Progenitor cell of endocrine pancreas (in vitro differentiated cells): Measurements from ENCODE around the gene ATP8B3. TPM values are rescaled to one million over a fixed set of nuclear protein-coding genes. Genes with fewer than 3 reads are reported as not detected.

ENCODE experiments used
- DNase-seq: peaks from one replicate; pipeline ENCODE4 v3.0.0; 2021; ENCODE audit warnings: low spot score; ENCODE audit not compliant: unreplicated experiment
- H3K27ac Mint-ChIP-seq: 2 replicates; pipeline ENCODE4 v1.8.0; 2021; ENCODE audit warnings: mild to moderate bottlenecking, moderate library complexity, mixed read lengths
- H3K27me3 Mint-ChIP-seq: 2 replicates; pipeline ENCODE4 v1.8.0; 2021; ENCODE audit warnings: mixed read lengths
- H3K36me3 Mint-ChIP-seq: 2 replicates; pipeline ENCODE4 v1.8.0; 2022; ENCODE audit warnings: mixed read lengths; ENCODE audit not compliant: insufficient read depth
- H3K4me1 Mint-ChIP-seq: 2 replicates; pipeline ENCODE4 v1.8.0; 2021; ENCODE audit warnings: low read depth, mixed read lengths
- H3K4me3 Mint-ChIP-seq: 2 replicates; pipeline ENCODE4 v1.8.0; 2021; ENCODE audit warnings: low read depth, mild to moderate bottlenecking, moderate library complexity, mixed read lengths
- H3K9me3 Mint-ChIP-seq: 2 replicates; pipeline ENCODE4 v1.8.0; 2021; ENCODE audit warnings: low read depth, mixed read lengths
- total RNA-seq: library from RNA; stranded (reverse); gene quantifications from 2 replicates; pipeline ENCODE4 v1.2.1, GENCODE V29; 2021
- TF ChIP-seq, protein P1 (sequence below): fragments of 200-600 bp; sonication (generic); IDR thresholded peaks from one replicate; pipeline ENCODE4 v1.5.0; 2021; ENCODE audit warnings: antibody characterized with exemption, mild to moderate bottlenecking; ENCODE audit not compliant: unreplicated experiment

Gene ATP8B3
- total RNA-seq, 1 donor from 2014 or later = 4.1 TPM

DNA sequence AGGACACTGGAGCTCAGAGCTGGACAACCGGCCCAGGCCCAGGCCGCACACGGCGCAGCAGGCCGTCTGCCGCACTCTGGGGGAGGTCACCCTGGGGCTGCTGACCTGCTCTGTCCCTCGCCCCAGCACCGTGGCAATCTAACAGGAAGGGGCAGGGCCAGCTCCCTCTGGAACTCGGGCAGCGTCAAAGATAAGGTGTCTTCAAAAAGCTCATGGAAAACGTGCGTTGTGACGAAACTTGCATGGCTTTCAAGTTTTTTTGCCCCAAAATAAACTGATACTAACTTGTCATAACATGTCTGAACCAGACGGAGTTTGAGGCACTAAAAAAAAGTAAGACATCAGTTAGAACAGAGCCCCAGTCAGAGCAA lies 12.2 kb upstream of the ATP8B3 start:
- no peak overlapping the region for H3K27ac Mint-ChIP-seq
- H3K36me3 Mint-ChIP-seq = peaks cover 12% of the 10 kb centered on the region
- TF ChIP-seq, protein P1, sequence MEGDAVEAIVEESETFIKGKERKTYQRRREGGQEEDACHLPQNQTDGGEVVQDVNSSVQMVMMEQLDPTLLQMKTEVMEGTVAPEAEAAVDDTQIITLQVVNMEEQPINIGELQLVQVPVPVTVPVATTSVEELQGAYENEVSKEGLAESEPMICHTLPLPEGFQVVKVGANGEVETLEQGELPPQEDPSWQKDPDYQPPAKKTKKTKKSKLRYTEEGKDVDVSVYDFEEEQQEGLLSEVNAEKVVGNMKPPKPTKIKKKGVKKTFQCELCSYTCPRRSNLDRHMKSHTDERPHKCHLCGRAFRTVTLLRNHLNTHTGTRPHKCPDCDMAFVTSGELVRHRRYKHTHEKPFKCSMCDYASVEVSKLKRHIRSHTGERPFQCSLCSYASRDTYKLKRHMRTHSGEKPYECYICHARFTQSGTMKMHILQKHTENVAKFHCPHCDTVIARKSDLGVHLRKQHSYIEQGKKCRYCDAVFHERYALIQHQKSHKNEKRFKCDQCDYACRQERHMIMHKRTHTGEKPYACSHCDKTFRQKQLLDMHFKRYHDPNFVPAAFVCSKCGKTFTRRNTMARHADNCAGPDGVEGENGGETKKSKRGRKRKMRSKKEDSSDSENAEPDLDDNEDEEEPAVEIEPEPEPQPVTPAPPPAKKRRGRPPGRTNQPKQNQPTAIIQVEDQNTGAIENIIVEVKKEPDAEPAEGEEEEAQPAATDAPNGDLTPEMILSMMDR = no peak

DNA sequence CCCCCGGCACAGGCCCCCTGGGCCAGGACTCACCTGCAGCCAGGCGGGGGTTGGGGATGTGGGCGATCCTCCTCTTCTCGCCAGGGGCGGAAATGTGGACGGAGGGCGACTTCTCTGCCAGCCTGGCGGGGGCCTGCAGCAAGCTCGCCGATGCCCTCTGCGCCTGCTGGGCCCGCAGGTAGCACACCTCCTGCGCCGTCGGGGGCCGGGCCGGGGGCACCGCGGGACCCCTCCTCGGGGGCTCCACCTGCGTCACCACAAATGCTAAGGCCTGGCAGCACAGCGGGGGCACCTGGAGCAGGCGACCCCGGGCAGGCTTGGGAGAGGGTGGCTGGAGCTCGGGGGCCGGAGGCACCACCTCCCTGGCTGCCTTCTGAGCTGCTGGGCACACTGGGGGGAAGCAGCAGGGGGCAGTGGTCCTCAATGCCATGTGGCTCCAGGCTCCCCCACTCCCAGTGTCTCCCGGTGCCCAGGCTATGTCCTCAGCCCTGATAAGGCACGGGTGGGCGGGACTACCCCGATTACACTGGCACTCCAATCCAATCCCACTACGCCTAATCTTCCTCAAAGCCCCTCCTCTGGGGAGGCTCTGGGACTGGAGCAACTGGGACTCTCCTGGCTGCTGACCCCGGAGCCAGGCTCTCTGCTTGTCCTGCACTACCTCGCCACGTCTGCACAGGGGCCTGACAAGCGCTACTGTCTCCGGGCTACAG lies 11.6 kb upstream of the ATP8B3 start:
- Mint-ChIP-seq H3K36me3 (peaks cover 12% of the 10 kb centered on the region), H3K27ac (no peak overlapping the region), H3K4me1 (peaks cover 4% of the 10 kb centered on the region), H3K9me3 (no peaks in the 10 kb centered on the region), H3K4me3 (no peak overlapping the region), H3K27me3 (no peaks in the 10 kb centered on the region)
- no peak for DNase-seq
- TF ChIP-seq, protein P1 = no peak

More for the DNA sequence above, 12.2 kb upstream of the ATP8B3 start:
- Mint-ChIP-seq H3K27me3 (no peaks in the 10 kb centered on the region), H3K9me3 (no peaks in the 10 kb centered on the region), H3K4me3 (no peak overlapping the region), H3K4me1 (peaks cover 4% of the 10 kb centered on the region)
- DNase-seq = no peak

DNA sequence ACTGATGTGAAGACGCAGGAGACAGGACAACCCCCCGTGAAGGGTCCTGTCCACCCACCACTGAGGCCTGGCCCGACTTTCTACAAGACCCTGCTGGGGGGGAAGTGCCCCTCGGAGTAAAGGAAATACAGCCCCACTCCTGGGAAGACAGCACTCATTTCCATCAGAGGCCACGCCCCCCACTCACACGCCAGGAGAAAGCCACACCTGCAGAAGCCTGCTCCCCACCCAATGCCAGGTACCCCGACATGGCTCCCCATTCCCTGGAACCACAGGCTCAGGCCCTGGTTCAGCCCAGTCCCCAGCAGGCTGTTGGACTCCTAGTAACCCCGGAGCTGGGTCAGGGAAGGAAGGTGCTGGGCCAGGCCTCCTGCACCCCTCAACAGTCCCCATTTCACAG lies 10.9 kb upstream of the ATP8B3 start:
- Mint-ChIP-seq H3K27me3 (no peaks in the 10 kb centered on the region), H3K4me3 (no peak overlapping the region), H3K27ac (no peak overlapping the region), H3K36me3 (peaks cover 12% of the 10 kb centered on the region), H3K4me1 (peaks cover 4% of the 10 kb centered on the region), H3K9me3 (no peaks in the 10 kb centered on the region)
- TF ChIP-seq, protein P1 = no peak
- DNase-seq = no peak

- Mint-ChIP-seq H3K27ac (no peak overlapping the region), H3K4me3 (no peak overlapping the region), H3K9me3 (no peaks in the 10 kb centered on the region), H3K27me3 (no peaks in the 10 kb centered on the region), H3K4me1 (peaks cover 4% of the 10 kb centered on the region), H3K36me3 (peaks cover 12% of the 10 kb centered on the region)
- TF ChIP-seq, protein P1 = no peak
- DNase-seq = no peak
These were observed 10.1 kb upstream of the ATP8B3 start for GRCh38 chr19:1822210-1822609.

DNA sequence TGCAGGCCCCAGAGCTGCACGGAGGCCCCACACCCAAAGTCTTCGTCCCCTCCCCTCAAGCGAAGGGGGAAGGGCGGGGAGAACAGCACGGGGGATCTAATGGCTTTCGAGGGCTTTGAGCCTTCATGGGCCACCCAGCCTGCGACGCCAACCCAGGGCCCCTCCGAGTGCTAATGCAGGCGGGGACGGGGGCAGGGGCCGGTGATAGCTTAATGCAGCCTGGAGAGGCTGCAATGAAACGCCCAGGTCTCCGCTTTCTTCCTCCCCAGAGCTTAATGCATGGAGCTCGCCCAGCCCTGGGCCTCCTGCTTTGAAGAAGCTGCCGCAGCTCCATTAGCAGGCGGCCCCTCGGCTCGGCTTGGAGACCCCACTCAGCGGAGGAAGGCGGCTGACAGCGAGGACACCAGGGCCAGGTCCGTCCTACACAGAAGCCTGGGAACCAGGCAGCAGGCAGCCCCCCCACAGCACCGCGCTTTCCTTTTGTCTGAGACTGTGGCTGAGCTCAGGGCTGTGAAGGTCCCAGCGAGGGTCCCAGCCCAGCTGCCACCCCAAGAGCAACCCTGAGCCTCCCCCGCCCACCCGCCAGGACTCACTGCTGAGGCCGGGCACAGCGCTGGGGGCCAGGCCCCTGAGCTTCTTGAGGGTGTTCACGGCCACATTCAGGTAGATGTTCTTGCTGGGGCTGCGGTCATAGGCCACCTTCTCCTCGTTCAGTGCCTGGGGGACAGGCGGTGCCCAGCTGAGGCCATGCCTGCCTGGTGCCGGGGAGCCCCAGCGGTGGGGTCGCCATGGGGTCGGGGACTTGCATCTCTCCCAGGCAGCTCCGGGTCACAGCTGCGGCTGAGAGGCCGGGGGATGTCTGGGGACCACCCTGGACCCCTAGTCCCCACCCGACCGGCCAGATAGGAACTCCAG lies 7.5 kb upstream of the ATP8B3 start:
- no peak overlapping the region for H3K27ac Mint-ChIP-seq
- H3K36me3 Mint-ChIP-seq = peaks cover 11% of the 10 kb centered on the region
- no peak overlapping the region for H3K4me3 Mint-ChIP-seq
- DNase-seq = no peak
- H3K27me3 Mint-ChIP-seq = no peaks in the 10 kb centered on the region
- no peaks in the 10 kb centered on the region for H3K9me3 Mint-ChIP-seq
- TF ChIP-seq, protein P1 = no peak
- no peaks in the 10 kb centered on the region for H3K4me1 Mint-ChIP-seq
